ENCODE results near the gene GID8. TPM values are rescaled to one million over a fixed set of nuclear protein-coding genes. Genes with fewer than 3 reads are reported as not detected.

Gene GID8
- total RNA-seq, 1 experiment from 2014 or later, result 35.6 TPM

- no TSS peak for BruUV-seq (replicated peaks)
- Histone ChIP-seq H3K36me3 (ENCODE audit: control insufficient read depth in 1 of 2, insufficient read depth in 2 of 2, low read length in 2 of 2) (peaks cover 0 to 8% of the 10 kb centered on the region in 2 experiments; a peak in 1 of 4 replicates), H3K9ac (ENCODE audit: low read length) (no peak overlapping the region), H3K4me1 (ENCODE audit: control insufficient read depth in 1 of 2, insufficient read depth in 2 of 2, low read length in 2 of 2) (no peaks in the 10 kb centered on the region), H3K27me3 (ENCODE audit: insufficient read depth, low read length) (no peaks in the 10 kb centered on the region), H3K4me2 (ENCODE audit: low read length) (no peak overlapping the region), H4K20me1 (ENCODE audit: insufficient read depth) (no peaks in the 10 kb centered on the region), H3K79me2 (ENCODE audit: insufficient read depth, low read length) (no peaks in the 10 kb centered on the region), H3K4me3 (replicated peaks in 1 of 2; ENCODE audit: low read depth in 1 of 2, low read length in 2 of 2) (no peak overlapping the region), H3K27ac (ENCODE audit: low read depth, low read length) (no peak overlapping the region), H2AFZ (ENCODE audit: low read depth, low read length, poor library complexity, severe bottlenecking) (no peak overlapping the region), H3K9me3 (ENCODE audit: control insufficient read depth in 1 of 2, insufficient read depth in 1 of 2, low read depth in 1 of 2, low read length in 2 of 2) (no peaks in the 10 kb centered on the region), H3K9me2 (ENCODE audit: insufficient read depth) (no peaks in the 10 kb centered on the region)
- no peak for DNase-seq (ENCODE audit: low read depth, low spot score)
- TF ChIP-seq TCF7L2 (IDR thresholded peaks at IDR 0.05; ENCODE audit: borderline replicate concordance, extremely low read depth, insufficient read depth, insufficient read length) (no peak), ZFX (IDR thresholded peaks at IDR 0.05) (no peak), EGR1 (IDR thresholded peaks at IDR 0.05; ENCODE audit: low read depth) (no peak), POLR2AphosphoS5 (IDR thresholded peaks at IDR 0.05; ENCODE audit: low read depth, low read length) (no peak), CEBPB (IDR thresholded peaks at IDR 0.05; ENCODE audit: low read depth) (no peak)
- ATAC-seq, result no peak
- ChIA-PET RAD21 (ENCODE audit: low non-redundant PET in 1 of 2, low total read pairs in 2 of 2, uncharacterized antibody in 2 of 2, unreplicated experiment in 2 of 2) (no interaction called here), CTCF (no interaction called here), POLR2A (no interaction called here)
- intact Hi-C loops (cut with micrococcal nuclease), result no loop called here
Measured at GRCh38 chr20:62964700-62965099, 26.8 kb downstream of the GID8 start.

- RAD21 ChIA-PET (ENCODE audit: low non-redundant PET in 1 of 2, low total read pairs in 2 of 2, uncharacterized antibody in 2 of 2, unreplicated experiment in 2 of 2), result no interaction called here
- POLR2A ChIA-PET, result no interaction called here
- no peaks in the 10 kb centered on the region for H3K9me3 ChIP-seq (ENCODE audit: control insufficient read depth in 1 of 2, insufficient read depth in 1 of 2, low read depth in 1 of 2, low read length in 2 of 2)
- no peaks in the 10 kb centered on the region for H4K20me1 ChIP-seq (ENCODE audit: insufficient read depth)
- H3K27ac ChIP-seq (ENCODE audit: low read depth, low read length), result no peak overlapping the region
- BruUV-seq (replicated peaks), result no TSS peak
- H3K27me3 ChIP-seq (ENCODE audit: insufficient read depth, low read length), result no peaks in the 10 kb centered on the region
- H2AFZ ChIP-seq (ENCODE audit: low read depth, low read length, poor library complexity, severe bottlenecking), result no peak overlapping the region
- DNase-seq (ENCODE audit: low read depth, low spot score) (no peak), ATAC-seq (no peak)
- intact Hi-C loops (cut with micrococcal nuclease), result no loop called here
- TF ChIP-seq POLR2A (IDR thresholded peaks at IDR 0.05; ENCODE audit: borderline replicate concordance, extremely low read depth, insufficient read depth, insufficient read length), result no peak
- no peak for TF ChIP-seq SIN3A (IDR thresholded peaks at IDR 0.05; ENCODE audit: low read depth)
- no peak for TF ChIP-seq ZBTB33 (IDR thresholded peaks at IDR 0.05; ENCODE audit: extremely low read depth, insufficient replicate concordance, low read length)
- H3K4me2 ChIP-seq (ENCODE audit: low read length), result no peak overlapping the region
- H3K4me1 ChIP-seq (ENCODE audit: control insufficient read depth in 1 of 2, insufficient read depth in 2 of 2, low read length in 2 of 2), result no peaks in the 10 kb centered on the region
- no peak overlapping the region for H3K4me3 ChIP-seq (replicated peaks in 1 of 2; ENCODE audit: low read depth in 1 of 2, low read length in 2 of 2)
- peaks cover 0 to 8% of the 10 kb centered on the region in 2 experiments; a peak in 1 of 4 replicates for H3K36me3 ChIP-seq (ENCODE audit: control insufficient read depth in 1 of 2, insufficient read depth in 2 of 2, low read length in 2 of 2)
- no peaks in the 10 kb centered on the region for H3K9me2 ChIP-seq (ENCODE audit: insufficient read depth)
- CTCF ChIA-PET, result no interaction called here
- H3K79me2 ChIP-seq (ENCODE audit: insufficient read depth, low read length), result no peaks in the 10 kb centered on the region
- H3K9ac ChIP-seq (ENCODE audit: low read length), result no peak overlapping the region
Measured at GRCh38 chr20:62965363-62965771, 27.4 kb downstream of the GID8 start.
